Thyroid gland (tissue), 4 donors: ENCODE results near the gene GNG12.

Experiments
- CTCF ChIP-seq, 6 experiments: fragments of 200-600 bp in 3 of 6; fragments of 450-650 bp in 3 of 6; sonication (generic) in 3 of 6; IDR thresholded peaks; one replicate each; pipeline ENCODE4 v1.5.1; 2016 to 2019; ENCODE audit warnings: antibody characterized with exemption in 6 of 6, mild to moderate bottlenecking in 2 of 6, inconsistent platforms in 1 of 6, moderate library complexity in 1 of 6
- POLR2A ChIP-seq, 2 donors: fragments of 450-650 bp; IDR thresholded peaks; one replicate each; pipeline ENCODE4 v1.6.1; 2017; ENCODE audit warnings: antibody characterized with exemption in 2 of 2, mild to moderate bottlenecking in 2 of 2, moderate library complexity in 1 of 2

- no peak for TF ChIP-seq CTCF (IDR thresholded peaks at IDR 0.05)
- no peak for TF ChIP-seq POLR2A (IDR thresholded peaks at IDR 0.05)
Measured at GRCh38 chr1:67695963-67696362, 137.3 kb downstream of the GNG12 start.
